GM18867 (cell line): Measurements from ENCODE around the gene PRKCQ.

Experiments
- ATAC-seq: cut with Tn5 transposase; IDR thresholded peaks from one replicate; pipeline ENCODE4 v1.9.1; 2021; ENCODE audit warnings: mild to moderate bottlenecking, moderate library complexity; ENCODE audit not compliant: unreplicated experiment

Gene PRKCQ

DNA sequence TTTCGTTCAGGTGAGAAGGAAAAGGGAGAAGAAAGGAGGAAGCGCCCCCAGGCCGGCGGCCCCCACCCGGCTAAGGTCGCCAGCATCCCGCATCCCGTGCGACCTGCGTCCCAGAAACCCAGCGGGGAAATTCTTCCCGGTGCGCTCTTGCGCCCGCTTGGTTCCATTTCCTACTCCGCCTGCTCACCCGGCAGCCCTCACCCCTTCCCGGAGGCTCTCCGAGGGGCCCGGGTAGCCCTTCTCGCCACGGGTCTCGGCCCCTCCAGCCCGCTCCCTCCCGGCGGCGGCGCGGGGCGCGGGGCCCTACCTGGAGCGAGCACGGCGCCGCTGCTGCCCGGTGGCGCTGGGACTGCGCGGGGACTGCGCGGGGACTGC is at the start of gene PRKCQ:
Gene PRKCQ, minus strand, starts transcription at position 373 of the 375 bp plus-strand sequence. CDS start 65,141 bp downstream, outside the sequence.
- ATAC-seq: peak; percentile 20

DNA sequence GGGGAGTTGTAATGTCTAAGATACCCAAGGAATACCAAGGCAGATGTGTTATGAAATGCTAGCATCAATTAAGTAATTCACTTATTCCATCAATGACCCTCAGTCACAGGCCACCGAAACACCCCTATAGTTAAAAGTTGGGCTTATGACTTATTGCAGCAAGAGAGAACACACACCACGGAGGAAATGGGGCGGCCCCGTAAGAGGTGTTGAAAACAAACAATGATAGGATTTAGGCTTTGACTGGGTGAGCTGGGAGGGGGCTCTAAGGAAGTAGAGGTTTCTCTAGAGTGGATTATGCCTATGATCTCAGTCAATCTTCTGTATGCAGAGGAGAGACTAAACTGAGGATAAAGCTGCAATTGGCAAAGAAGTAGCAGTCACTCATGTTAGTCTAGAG is 45.4 kb upstream of the PRKCQ start:
- ATAC-seq: no peak

DNA sequence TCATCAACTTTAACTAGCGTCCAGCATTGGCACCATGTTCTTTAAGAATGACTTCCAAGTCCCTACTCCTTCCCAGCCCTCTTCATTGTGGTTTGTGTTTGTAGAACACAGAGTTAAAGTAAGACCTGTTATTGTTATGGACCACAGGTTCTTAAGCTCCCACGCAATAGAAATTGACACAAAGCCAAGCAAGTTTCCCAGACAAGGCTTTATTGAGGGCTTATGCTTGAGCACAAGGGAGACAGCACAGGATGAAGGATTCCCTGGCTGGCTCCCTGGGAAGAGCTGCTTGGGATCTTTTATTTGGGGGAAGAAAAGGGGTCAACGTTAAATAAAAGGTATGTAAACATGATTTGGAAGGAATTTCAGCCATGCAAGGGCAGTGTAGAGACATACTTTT is 44.3 kb upstream of the PRKCQ start:
- no peak for ATAC-seq

GRCh38 chr10:6622921-6623320 is 42.8 kb upstream of the PRKCQ start:
- ATAC-seq: no peak

DNA sequence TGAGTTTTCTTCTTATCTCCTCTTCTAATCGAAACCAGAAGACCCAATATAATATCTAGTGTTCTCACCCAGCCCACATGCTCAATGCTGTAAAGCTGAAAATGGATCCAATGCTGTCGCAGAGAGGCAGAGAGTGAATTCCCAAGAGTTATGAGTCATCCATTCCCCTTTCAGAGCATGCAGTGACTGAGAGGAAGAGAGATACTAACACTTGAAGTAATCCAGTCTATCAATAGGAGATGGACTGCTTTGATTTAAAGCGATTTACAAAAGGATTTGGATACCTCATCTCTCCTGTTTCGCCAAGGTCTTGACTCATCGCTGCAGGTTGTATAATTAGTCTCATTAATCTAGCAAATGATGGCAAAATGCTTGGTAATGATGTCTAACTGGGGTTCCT is 41.5 kb upstream of the PRKCQ start:
- no peak for ATAC-seq

DNA sequence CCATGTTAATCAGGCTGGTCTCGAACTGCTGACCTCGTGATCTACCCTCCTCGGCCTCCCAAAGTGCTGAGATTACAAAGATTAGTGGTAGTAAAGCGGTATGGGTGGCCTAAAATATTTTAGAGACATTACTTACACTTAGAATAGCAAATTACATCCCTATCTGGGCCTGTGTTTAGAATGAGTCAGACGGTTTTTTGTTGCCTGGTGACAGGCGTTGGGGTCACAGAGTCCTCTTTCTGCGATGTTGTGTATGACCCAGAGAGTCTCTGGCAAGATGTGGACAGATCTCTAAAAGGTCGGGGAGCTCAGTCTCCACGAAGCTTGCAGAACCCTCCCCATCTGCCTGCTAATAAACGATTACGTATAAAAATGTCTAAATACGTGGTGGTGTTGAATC is 39.6 kb upstream of the PRKCQ start:
- ATAC-seq: no peak

DNA sequence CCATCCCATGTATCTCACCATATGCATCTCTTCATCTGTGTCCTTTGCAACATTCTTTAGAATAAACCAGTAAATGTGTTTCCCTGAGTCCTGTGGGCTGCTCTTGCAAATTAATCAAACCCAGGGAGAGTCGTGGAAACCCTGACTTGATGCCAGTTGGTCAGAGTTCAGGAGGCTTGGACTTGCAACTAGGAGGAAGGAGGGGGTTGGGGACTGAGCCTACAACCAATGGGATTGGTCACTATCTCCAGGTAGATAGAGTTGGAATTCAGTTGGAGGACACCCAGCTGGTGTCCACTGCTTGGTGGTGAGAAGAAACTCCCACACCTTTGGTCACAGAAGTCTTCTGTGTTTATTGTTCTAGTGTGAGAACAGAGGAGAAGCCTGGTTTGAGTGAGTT is 38.3 kb upstream of the PRKCQ start:
- ATAC-seq: no peak

DNA sequence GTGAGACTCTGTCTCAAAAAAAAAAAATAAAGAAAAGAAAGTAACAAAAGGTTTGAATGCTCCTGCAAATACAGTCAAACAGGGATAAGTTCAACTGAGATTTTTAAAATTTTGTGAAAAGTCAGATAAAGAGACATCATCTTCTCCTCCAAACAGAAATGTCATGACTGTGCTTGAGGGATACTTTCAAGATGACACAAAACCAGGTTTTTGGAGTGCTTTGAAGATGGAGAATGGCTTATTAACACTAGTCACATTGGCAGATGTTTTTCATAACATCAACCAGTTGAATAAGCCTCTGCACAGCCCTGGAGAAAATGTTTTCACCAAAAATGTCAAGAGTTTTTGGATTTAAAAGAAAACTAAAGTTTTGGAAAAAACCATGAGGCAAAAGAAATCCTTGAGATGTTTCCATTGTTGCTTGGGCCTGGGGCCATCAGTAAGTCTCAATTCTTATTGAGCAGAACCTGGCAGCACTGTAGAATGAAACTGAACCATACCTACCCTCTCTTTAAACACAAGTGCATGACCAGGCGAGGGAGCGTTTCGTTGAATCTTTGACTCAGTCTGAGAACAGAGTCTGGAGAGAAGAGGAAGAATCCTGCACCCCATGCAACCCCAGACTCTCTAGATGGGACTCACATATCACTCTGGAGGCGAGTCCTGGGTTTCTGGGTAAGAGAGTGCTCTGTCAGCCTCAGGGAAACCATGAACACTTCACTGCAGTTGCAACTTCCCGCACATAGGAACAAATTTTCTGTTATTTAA is 37.4 kb upstream of the PRKCQ start:
- no peak for ATAC-seq

DNA sequence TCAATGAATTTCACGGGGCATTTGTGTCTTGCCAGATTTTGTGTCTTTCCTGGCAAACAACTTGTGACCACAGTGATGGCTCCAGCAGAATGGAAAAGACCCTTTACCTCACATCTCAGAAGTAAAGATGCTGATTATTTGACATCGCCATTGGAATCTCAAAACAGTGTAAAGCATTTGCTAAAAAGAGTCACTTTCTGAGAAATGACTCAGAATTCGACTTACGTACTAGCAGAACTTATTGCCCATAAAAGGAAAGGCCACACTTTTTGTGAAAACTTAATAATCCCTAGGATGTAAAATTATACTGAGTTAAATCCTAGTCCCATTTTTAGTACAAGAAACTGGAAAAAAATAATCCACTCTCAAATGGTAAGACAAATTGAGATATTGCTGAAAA is 35.9 kb upstream of the PRKCQ start:
- no peak for ATAC-seq

GRCh38 chr10:6612371-6612770 is 32.3 kb upstream of the PRKCQ start:
- no peak for ATAC-seq

DNA sequence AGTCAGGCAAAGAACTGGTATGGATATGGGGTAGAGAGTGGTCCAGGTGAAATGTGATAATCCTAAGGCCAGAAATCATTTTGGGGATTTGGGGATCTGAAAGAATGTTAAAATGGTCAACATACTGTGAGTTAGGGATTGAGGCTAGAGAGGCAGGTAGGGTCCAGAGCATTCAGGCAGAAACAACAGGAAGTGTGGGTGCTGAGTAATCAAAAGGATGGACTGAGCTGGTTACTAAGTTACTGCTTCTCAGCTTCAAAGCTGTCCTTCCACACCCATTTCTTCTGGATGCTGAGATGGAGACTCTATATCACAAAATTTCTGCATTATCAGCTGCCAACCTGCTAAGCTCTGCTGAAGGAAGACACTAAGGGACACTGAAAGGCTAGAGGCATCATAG is 30.6 kb upstream of the PRKCQ start:
- ATAC-seq: no peak

- no peak for ATAC-seq
Observed at GRCh38 chr10:6609625-6610024, 29.5 kb upstream of the PRKCQ start.

- ATAC-seq: no peak
Observed at GRCh38 chr10:6607778-6608177, 27.7 kb upstream of the PRKCQ start.

GRCh38 chr10:6607182-6607581 is 27.1 kb upstream of the PRKCQ start:
- no peak for ATAC-seq

DNA sequence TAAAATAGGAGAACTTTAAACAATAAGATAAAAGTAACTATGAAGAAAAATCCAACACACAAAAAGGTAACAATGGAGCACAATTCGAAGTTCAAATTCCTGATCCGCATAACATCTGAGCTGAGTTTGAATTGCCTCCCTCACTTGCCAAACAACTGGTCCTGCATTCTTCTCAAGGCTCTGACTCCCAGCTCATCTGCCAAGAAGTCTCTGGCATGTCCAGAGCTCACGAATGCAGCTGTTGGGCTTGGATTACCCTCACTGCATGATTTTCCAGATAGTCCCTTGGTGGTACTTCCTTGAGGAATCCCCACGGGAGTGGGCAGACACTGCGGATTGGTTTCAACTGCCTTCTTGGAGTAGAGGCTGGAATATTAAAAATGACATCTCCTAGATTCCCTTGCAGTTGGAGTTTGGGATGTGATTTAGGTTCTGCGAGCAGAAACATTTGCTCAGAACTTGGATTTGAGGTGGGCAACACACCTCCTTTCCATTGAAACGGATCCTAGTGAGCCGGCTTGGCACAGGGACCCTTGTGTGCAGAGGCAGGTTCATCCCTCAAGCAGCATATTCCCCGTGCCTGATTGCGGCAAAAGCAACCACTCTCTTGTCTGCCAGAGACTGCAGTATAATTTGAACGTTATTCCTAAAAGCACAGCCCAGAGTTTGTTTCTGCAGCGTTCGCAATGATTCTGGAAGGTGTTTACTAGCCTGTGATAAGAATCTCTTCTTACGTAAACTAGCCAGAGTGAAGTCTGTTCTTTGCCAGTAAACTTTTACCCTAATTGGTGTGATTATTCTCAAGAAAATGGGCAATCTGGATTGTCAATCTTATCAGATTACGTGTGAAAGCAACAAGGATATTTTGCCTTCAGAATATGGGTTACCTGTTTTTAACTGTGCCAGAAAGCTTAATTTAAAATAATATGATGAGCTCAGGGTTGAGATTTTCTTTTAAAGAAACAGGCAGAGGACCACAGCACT is 23.4 kb upstream of the PRKCQ start:
- no peak for ATAC-seq

DNA sequence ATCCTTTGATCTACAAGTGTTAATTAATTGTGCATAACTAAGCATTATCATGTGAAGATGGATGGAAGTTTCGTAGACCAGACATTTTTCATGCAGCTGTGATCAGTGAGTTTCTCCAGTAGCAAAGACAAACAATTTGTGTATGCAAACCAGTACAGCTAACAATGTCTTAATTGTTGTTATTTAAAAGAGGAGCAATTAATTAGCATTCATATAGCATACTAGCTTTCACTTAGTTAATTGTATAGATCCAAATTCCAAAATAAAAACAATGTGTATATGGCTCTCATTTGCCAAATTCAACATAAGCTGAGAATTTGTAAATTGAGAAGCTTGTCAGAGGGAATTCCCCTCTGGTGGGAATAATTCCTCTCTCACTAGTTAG is 22.6 kb upstream of the PRKCQ start:
- no peak for ATAC-seq

- ATAC-seq: no peak
Observed at GRCh38 chr10:6602026-6602699, 22.1 kb upstream of the PRKCQ start.

GRCh38 chr10:6601246-6601805 is 21.2 kb upstream of the PRKCQ start:
- no peak for ATAC-seq

DNA sequence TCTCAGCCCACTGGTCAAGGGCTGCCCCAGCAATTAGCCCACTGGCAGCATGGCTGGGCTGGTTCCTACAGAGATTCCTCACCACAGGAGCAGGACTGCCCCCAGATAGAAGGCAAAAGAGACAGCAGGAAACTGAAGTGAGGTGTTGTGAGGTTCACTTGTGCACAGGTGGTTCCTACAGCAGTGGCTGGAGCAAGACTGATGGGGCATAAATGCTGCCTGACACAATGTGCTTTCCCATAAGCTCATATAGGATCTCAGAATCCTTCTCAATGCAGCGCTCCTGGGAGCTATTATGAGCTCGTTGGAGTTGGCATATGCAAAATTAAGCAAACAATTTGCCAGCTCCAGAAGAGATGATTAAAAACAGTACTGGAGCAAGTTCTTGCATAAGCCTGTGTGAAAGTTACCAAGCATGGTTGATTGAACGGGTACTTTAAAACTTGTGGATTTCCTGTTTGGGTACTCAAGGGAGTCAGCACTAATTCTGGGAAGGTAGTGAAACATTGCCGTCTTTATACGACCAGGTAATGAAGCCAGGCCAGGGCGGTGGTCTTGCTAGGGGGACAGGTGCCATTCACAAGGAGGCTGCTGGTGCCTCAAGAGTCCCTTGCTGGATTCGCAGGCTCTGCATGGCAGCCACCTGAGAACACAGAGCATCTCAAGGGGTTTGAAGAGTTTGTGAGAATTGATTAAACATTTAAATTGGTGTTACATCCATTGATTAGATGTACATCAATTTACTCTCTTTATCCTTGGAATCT is 20.3 kb upstream of the PRKCQ start:
- ATAC-seq: no peak

DNA sequence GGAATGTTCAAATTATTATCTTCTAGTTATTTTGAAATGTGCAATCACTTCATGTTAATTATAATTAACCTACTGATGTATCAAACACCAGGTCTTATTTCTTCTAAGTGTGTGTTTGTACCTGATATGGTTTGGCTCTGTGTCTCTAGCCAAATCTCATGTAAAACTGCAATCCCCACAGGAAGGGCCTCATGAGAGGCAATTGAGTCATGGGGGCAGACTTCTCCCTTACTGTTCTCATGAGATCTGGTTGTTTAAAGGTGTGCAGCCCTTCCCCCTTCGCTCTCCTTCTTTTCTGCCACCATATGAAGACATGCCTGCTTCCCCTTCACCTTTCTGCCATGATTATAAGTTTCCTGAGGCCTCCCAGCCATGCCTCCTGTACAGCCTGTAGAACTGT is 18.6 kb upstream of the PRKCQ start:
- no peak for ATAC-seq
